Measurements from ENCODE around the gene ETDA. TPM values are rescaled to one million over a fixed set of nuclear protein-coding genes. Genes with fewer than 3 reads are reported as not detected.
"Not testable (repeated sequence)": the region's sequence is repeated elsewhere in the genome, so short reads cannot be mapped to it uniquely, and the experiment has no call there.

ETDA gene
- not detected for polyA plus RNA-seq (2013, experiment 1 of 2; ENCODE audit: insufficient read length)
- not detected for polyA plus RNA-seq (2013, experiment 2 of 2; ENCODE audit: insufficient read length)

GRCh38 chrX:135252011-135252518 is at the start of gene ETDA:
TSS of gene ETDA (plus strand) at chrX:135252061. CDS start at chrX:135253277, 1,216 bp downstream.
- not testable (repeated sequence) for DNase-seq

GRCh38 chrX:135206427-135206826 is 45.4 kb upstream of the ETDA start:
- DNase-seq, result peak; percentile 0

- no peak for DNase-seq
These were observed 38.5 kb upstream of the ETDA start for GRCh38 chrX:135213200-135213844.

DNA sequence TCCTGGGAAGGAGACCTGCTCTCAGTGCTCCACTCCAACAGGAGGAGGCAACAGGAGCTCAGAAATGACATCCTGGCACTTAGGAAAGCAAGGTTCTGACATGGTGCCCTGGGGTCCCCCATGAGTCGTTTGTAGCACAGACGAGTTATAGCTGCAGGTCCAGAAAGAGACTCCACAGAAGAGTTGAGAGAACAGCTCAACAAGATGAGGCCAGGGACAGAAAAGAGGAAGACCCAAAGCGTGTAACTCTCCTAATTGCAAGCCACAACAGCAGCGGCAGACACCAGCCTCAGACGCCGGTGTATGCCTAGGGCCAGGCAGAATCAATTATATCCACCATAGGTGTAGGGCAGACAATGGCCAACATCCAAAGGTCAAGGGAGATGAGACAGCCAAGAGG is 5.9 kb upstream of the ETDA start:
- DNase-seq, result not testable (repeated sequence)

DNA sequence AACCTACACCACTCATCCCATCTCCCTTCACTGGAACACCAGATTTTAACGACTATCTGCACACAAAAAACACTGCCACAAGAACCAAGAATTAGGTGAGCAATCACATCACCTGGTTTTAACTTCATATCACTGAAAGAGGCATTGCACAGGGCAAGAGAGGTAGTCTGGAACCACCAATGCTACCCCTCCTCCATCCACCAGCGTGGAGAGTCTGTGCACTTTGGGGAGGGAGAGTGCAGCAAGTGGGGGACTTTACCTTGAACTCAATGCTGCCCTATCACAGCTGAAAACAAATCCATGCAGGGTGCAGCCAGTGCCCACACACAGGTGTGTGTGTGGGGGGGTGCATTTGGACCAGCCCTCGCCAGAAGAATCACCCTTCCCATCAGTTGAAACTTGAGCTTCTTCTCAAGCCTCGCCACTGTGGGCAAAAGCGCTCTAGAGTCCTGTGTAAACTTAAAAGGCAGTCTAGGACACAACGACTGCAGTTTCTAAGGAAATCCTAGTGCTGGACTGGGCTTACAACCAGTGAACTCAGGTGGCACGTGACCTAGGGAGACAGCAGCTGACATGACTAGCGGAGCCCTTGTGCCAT is 4.3 kb downstream of the ETDA start:
- not testable (repeated sequence) for DNase-seq

DNA sequence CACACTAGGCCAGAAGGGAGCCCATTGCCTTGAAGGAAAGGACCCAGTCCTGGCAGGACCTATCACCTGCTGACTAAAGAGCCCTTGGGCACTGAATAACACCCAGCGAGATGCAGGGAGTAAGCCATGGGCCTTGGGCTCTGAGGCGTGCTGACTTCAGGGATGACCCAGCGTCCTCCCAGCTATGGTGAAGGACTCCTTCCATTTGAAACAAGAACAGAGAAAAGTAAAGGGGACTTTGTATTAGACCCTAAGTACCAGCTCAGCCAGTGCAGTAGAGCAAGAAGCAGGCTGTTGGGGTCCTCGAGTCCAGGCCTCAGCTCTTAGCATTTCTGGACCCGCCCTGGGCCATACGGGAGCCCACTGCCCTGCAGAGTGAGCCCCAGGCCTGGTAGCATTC is 5.1 kb downstream of the ETDA start:
- DNase-seq, result no peak

- no peak for DNase-seq
These were observed 5.6 kb downstream of the ETDA start for GRCh38 chrX:135257469-135257868.

DNA sequence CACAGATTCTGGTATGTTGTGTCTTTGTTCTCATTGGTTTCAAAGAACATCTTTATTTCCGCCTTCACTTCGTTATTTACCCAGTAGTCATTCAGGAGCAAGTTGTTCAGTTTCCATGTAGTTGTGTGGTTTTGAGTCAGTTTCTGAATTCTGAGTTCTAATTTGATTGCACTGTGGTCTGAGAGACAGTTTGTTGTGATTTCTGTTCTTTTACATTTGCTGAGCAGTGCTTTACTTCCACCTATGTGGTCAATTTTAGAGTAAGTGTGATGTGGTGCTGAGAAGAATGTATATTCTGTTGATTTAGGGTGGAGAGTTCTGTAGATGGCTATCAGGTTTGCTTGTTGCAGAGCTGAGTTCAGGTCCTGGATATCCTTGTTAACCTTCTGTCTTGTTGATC is 9.1 kb downstream of the ETDA start:
- DNase-seq, result not testable (repeated sequence)

- not testable (repeated sequence) for DNase-seq
These were observed 11.5 kb downstream of the ETDA start for GRCh38 chrX:135263376-135263775.

DNA sequence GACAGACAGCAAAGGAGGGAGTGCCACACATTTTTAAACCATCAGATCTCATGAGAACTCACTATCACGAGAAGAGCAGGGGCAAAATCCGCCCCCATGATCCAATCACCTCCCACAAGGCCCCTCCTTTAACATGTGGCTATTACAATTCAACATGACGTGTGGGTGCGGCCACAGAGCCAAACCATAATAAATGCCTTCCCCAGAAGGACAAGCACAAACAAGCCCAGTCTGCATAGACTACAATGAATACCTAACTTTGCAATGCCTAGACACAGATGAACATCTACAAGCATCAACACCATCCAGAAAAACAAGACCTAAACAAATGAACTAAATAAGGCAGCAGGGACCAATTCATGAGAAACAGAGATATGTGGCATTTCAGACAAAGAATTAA is 12.3 kb downstream of the ETDA start:
- no peak for DNase-seq

DNA sequence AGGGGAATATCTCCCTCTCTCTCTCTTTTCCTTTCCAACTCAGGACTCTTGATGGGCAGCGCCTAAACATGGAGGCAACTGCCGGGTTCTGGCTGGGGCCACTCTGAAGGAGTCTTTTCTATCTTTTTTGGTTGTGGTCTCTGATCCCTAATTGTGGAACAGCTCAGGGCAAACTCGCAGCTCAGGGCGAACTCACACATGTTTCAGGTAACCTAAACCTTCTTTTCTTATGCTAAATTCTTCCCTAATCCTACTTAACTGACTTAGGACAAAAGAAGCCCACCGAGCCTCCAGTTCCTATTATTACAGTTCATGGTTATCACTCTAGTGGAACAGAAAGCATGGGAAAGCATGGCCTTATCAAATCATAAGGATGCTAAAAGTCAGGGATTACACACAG is 21.3 kb downstream of the ETDA start:
- DNase-seq, result no peak

GRCh38 chrX:135275973-135276372 is 24.1 kb downstream of the ETDA start:
- DNase-seq, result no peak

GRCh38 chrX:135287266-135287823 is 35.5 kb downstream of the ETDA start:
- DNase-seq, result no peak

- peak; percentile 22 for DNase-seq
These were observed 43.5 kb downstream of the ETDA start for GRCh38 chrX:135295238-135295943.

GRCh38 chrX:135295944-135296305 is 44.1 kb downstream of the ETDA start:
- DNase-seq, result no peak

DNA sequence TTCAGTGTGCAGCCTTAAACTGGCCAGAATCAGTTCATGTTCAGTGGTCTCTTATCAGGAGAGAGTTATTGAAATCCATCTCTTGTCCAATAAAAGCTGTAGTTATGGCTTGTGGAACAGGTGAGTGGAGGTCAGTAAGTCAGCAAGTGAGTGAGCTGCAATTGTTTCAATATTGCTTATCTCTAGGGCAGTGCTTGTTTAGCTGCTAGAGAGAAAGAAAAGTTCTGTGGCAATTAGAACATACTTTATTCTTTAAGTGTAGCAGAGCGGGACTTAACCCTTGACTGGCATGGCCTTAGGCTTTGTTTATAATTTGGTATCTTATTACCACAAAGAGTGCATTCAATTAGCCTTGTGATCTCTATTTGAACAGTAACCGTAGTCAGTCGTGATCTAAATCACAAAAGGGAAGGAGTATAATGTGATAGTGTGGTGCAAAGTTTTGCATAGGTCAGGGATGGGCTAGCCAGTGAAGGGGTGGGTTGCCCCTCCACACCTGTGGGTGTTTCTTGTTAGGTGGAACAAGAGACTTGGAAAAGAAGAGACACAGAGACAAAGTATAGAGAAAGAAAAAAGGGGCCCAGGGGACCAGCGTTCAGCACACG is 50.5 kb downstream of the ETDA start:
- DNase-seq, result no peak
